H9 (cell line): Measurements from ENCODE around the gene MYCBP2. TPM values are rescaled to one million over a fixed set of nuclear protein-coding genes. Genes with fewer than 3 reads are reported as not detected.

Experiments used
- DNase-seq: peaks from one replicate; pipeline ENCODE4 v3.0.0-alpha.2; 2017
- H2AFZ ChIP-seq: one replicate; pipeline ENCODE4 v1.6.1; 2013; ENCODE audit warnings: mild to moderate bottlenecking, low read length, control low read depth, moderate library complexity
- H2AK5ac ChIP-seq: 2 replicates; pipeline ENCODE4 v1.6.1; 2013; ENCODE audit warnings: low read length, control low read depth, mixed read lengths; ENCODE audit not compliant: insufficient read length
- H2BK120ac ChIP-seq: one replicate; pipeline ENCODE4 v1.6.1; 2013; ENCODE audit warnings: low read depth, mild to moderate bottlenecking, low read length, control low read depth, inconsistent platforms; ENCODE audit not compliant: poor library complexity, severe bottlenecking
- H2BK12ac ChIP-seq: 2 replicates; pipeline ENCODE4 v1.6.1; 2013; ENCODE audit warnings: low read length, control low read depth, mixed read lengths, low read depth; ENCODE audit not compliant: insufficient read length
- H2BK15ac ChIP-seq: 2 replicates; pipeline ENCODE4 v1.6.1; 2013; ENCODE audit warnings: low read depth, low read length, control low read depth
- H2BK20ac ChIP-seq: one replicate; pipeline ENCODE4 v1.6.1; 2013; ENCODE audit warnings: low read depth, mild to moderate bottlenecking, low read length, control low read depth, inconsistent platforms; ENCODE audit not compliant: poor library complexity, severe bottlenecking
- H2BK5ac ChIP-seq: 2 replicates; pipeline ENCODE4 v1.6.1; 2013; ENCODE audit warnings: low read length, control low read depth, mixed read lengths; ENCODE audit not compliant: insufficient read length
- H3K14ac ChIP-seq: 2 replicates; pipeline ENCODE4 v1.6.1; 2013; ENCODE audit warnings: low read length, control low read depth; ENCODE audit not compliant: insufficient read depth
- H3K18ac ChIP-seq: 2 replicates; pipeline ENCODE4 v1.6.1; 2013; ENCODE audit warnings: low read depth, mild to moderate bottlenecking, mixed read lengths, low read length, control low read depth; ENCODE audit not compliant: insufficient read length
- H3K23ac ChIP-seq: 2 replicates; pipeline ENCODE4 v1.6.1; 2013; ENCODE audit warnings: low read length, control low read depth, mixed read lengths, low read depth; ENCODE audit not compliant: insufficient read length
- H3K23me2 ChIP-seq: 2 replicates; pipeline ENCODE4 v1.6.1; 2013; ENCODE audit warnings: low read depth, mild to moderate bottlenecking, mixed read lengths, low read length, control low read depth; ENCODE audit not compliant: insufficient read length, poor library complexity, severe bottlenecking
- H3K27ac ChIP-seq: 2 replicates; pipeline ENCODE4 v1.5.1; 2013; ENCODE audit warnings: low read length, control low read depth, mixed read lengths, low read depth; ENCODE audit not compliant: insufficient read length
- H3K27me3 ChIP-seq: 2 replicates; pipeline ENCODE4 v1.6.1; 2013; ENCODE audit warnings: low read length, control low read depth, inconsistent platforms; ENCODE audit not compliant: insufficient read depth
- H3K4ac ChIP-seq: 2 replicates; pipeline ENCODE4 v1.6.1; 2013; ENCODE audit warnings: low read depth, mild to moderate bottlenecking, control low read depth, inconsistent platforms, low read length, moderate library complexity
- H3K4me1 ChIP-seq: 2 replicates; pipeline ENCODE4 v1.6.1; 2013; ENCODE audit warnings: low read length, control low read depth, inconsistent platforms; ENCODE audit not compliant: insufficient read depth
- H3K4me2 ChIP-seq: 2 replicates; pipeline ENCODE4 v1.6.1; 2013; ENCODE audit warnings: low read length, control low read depth, mixed read lengths; ENCODE audit not compliant: insufficient read length, insufficient read depth
- H3K56ac ChIP-seq: 2 replicates; pipeline ENCODE4 v1.6.1; 2013; ENCODE audit warnings: low read depth, mild to moderate bottlenecking, mixed read lengths, low read length, control low read depth; ENCODE audit not compliant: insufficient read length
- H3K79me1 ChIP-seq: 2 replicates; pipeline ENCODE4 v1.6.1; 2013; ENCODE audit warnings: low read depth, mild to moderate bottlenecking, moderate library complexity, low read length, control low read depth, inconsistent platforms; ENCODE audit not compliant: insufficient read depth, poor library complexity, severe bottlenecking
- H3K79me2 ChIP-seq: 2 replicates; pipeline ENCODE4 v1.6.1; 2013; ENCODE audit warnings: low read length, control low read depth, inconsistent platforms; ENCODE audit not compliant: insufficient read depth
- H3K9ac ChIP-seq: 2 replicates; pipeline ENCODE4 v1.6.1; 2013; ENCODE audit warnings: low read length, control low read depth, mixed read lengths; ENCODE audit not compliant: insufficient read length; ENCODE audit errors: extremely low read depth
- H3K9me3 ChIP-seq: one replicate; pipeline ENCODE4 v1.6.1; 2013; ENCODE audit warnings: low read depth, low read length, inconsistent platforms; ENCODE audit not compliant: control insufficient read depth
- H3T11ph ChIP-seq: one replicate; pipeline ENCODE4 v1.6.1; 2013; ENCODE audit warnings: mild to moderate bottlenecking, low read length, control low read depth, inconsistent platforms
- H4K20me1 ChIP-seq: one replicate; pipeline ENCODE4 v1.6.1; 2013; ENCODE audit not compliant: control insufficient read depth, insufficient read length, insufficient read depth
- H4K5ac ChIP-seq: 2 replicates; pipeline ENCODE4 v1.6.1; 2013; ENCODE audit warnings: low read depth, mild to moderate bottlenecking, mixed read lengths, low read length, control low read depth; ENCODE audit not compliant: insufficient read length
- H4K8ac ChIP-seq: replicated peaks from 2 replicates; pipeline ENCODE4 v1.6.1; 2013; ENCODE audit warnings: low read length, control low read depth, mixed read lengths, low read depth; ENCODE audit not compliant: insufficient read length
- H4K91ac ChIP-seq: 2 replicates; pipeline ENCODE4 v1.6.1; 2013; ENCODE audit warnings: low read depth, mild to moderate bottlenecking, moderate library complexity, mixed read lengths, low read length, control low read depth; ENCODE audit not compliant: insufficient read length
- H3K27ac Mint-ChIP-seq, 3 experiments: 2 replicates in 2 of 3; 3 replicates in 1 of 3; pipeline ENCODE4 v1.8.0; 2020 to 2021; ENCODE audit warnings: mixed read lengths in 3 of 3, mild to moderate bottlenecking in 1 of 3, moderate library complexity in 1 of 3
- H3K27me3 Mint-ChIP-seq: 2 replicates; pipeline ENCODE4 v1.8.0; 2021; ENCODE audit warnings: low read depth, mild to moderate bottlenecking, moderate library complexity, mixed read lengths
- H3K36me3 Mint-ChIP-seq, 3 experiments: 2 replicates in 2 of 3; 3 replicates in 1 of 3; pipeline ENCODE4 v1.8.0; 2020 to 2021; ENCODE audit warnings: low read depth in 3 of 3, mixed read lengths in 3 of 3; ENCODE audit not compliant: insufficient read depth in 1 of 3
- H3K4me1 Mint-ChIP-seq, 2 experiments: 2 replicates each; pipeline ENCODE4 v1.8.0; 2020; ENCODE audit warnings: mixed read lengths in 2 of 2
- H3K4me3 Mint-ChIP-seq, 2 experiments: 2 replicates in 1 of 2; 3 replicates in 1 of 2; pipeline ENCODE4 v1.8.0; 2020 to 2021; ENCODE audit warnings: mild to moderate bottlenecking in 2 of 2, mixed read lengths in 2 of 2, moderate library complexity in 1 of 2
- H3K9me3 Mint-ChIP-seq, 2 experiments: 2 replicates in 1 of 2; 3 replicates in 1 of 2; pipeline ENCODE4 v1.8.0; 2020; ENCODE audit warnings: mild to moderate bottlenecking in 2 of 2, mixed read lengths in 2 of 2, moderate library complexity in 1 of 2
- CTCF ChIP-seq: fragments of 200-600 bp; sonication (generic); conservative IDR thresholded peaks from 3 replicates; pipeline ENCODE4 v1.8.0; 2021; ENCODE audit warnings: antibody characterized with exemption, mild to moderate bottlenecking
- WGBS: extraction: QIAGEN DNeasy Blood & Tissue Kit; methylation state at CpG from one replicate; pipeline ENCODE4 v1.1.7; 2013; ENCODE audit warnings: missing lambda C conversion rate, low lambda C conversion rate, mixed read lengths; ENCODE audit not compliant: insufficient read length; ENCODE audit errors: extremely low coverage; 5-methylcytosine and 5-hydroxymethylcytosine counted together
- total RNA-seq: library from RNA; stranded (reverse); gene quantifications from 2 replicates; pipeline ENCODE4 v1.2.1, GENCODE V29; 2021

The MYCBP2 gene
- total RNA-seq, 1 experiment from 2014 or later: 32.0 TPM

DNA sequence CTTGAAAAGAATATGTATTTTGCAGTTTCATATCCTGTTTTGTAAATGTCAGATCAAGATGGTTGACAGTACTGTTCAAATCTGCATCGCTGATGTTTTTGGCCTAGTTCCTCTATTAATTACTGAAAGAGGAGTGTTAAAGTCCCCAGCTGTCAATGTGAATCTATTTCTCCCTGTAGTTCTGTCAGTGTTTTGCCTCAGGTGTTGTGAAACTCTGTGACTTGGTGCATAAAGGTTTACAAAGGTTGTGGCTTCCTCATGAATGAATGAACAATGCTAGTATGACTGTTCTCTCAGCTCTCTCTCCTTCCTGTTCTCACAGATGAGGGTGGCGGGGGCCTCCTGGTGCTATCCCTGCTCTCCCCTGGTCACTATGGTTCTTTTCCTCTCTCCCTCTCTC lies 142.4 kb downstream of the MYCBP2 start:
- H3K79me1 ChIP-seq: no peaks in the 10 kb centered on the region
- no peak overlapping the region for H2BK15ac ChIP-seq
- Mint-ChIP-seq H3K27ac (peak overlapping the region in 1 of 3 experiments; percentile 68; a peak in 2 of 7 replicates), H3K27me3 (no peaks in the 10 kb centered on the region), H3K9me3 (no peaks in the 10 kb centered on the region), H3K4me3 (no peak overlapping the region), H3K4me1 (no peaks in the 10 kb centered on the region), H3K36me3 (peaks cover 9 to 44% (median 40%) of the 10 kb centered on the region in 3 experiments; a peak in 6 of 7 replicates)
- H3K23ac ChIP-seq: no peak overlapping the region
- H3K56ac ChIP-seq: no peak overlapping the region
- no peak overlapping the region for H3K27ac ChIP-seq
- H4K8ac ChIP-seq: no peak overlapping the region
- no peak overlapping the region for H2AK5ac ChIP-seq
- no peak overlapping the region for H3K18ac ChIP-seq
- no peaks in the 10 kb centered on the region for H3K4me1 ChIP-seq
- no peak overlapping the region for H2AFZ ChIP-seq
- no peaks in the 10 kb centered on the region for H3K23me2 ChIP-seq
- no peaks in the 10 kb centered on the region for H3K79me2 ChIP-seq
- H2BK120ac ChIP-seq: no peak overlapping the region
- H3K9me3 ChIP-seq: no peaks in the 10 kb centered on the region
- H3K4ac ChIP-seq: no peak overlapping the region
- no peak overlapping the region for H3K4me2 ChIP-seq
- H2BK20ac ChIP-seq: no peak overlapping the region
- no peak overlapping the region for H2BK12ac ChIP-seq
- no peak overlapping the region for H3T11ph ChIP-seq
- no peak overlapping the region for H3K9ac ChIP-seq
- no peak overlapping the region for H2BK5ac ChIP-seq
- TF ChIP-seq CTCF: no peak
- no peak overlapping the region for H3K14ac ChIP-seq
- no peak overlapping the region for H4K91ac ChIP-seq
- no peaks in the 10 kb centered on the region for H4K20me1 ChIP-seq
- H3K27me3 ChIP-seq: no peaks in the 10 kb centered on the region
- no CpG with 5 or more reads among the region's 2 CpGs for WGBS
- no peak for DNase-seq
- no peak overlapping the region for H4K5ac ChIP-seq
